ENCODE measurements around the gene SMIM1. TPM values are rescaled to one million over a fixed set of nuclear protein-coding genes. Genes with fewer than 3 reads are reported as not detected.

SMIM1 gene
- total and polyA plus RNA-seq, 9 of the 15 experiments (the other 6 are each of a cell fraction or from before 2014, with no cell fraction given): 2.3 to 125 (median 24.3) TPM

DNA sequence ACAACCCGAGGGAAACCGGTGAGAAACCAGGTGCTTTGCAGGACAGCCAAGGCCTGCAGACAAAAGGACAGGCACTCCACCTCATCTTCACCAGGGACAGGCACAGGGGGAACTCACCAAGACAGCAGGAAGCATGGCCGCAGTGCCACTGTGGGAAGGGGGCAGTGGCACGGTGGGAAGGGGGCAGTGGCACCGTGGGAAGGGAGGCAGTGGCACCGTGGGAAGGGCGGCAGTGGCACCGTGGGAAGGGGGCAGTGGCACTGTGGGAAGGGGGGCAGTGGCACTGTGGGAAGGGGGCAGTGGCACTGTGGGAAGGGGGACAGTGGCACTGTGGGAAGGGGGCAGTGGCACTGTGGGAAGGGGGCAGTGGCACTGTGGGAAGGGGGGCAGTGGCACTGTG, 52.1 kb downstream of the SMIM1 start:
- Histone ChIP-seq H3K27ac (ENCODE audit: extremely low read depth, low read depth, low read length) (no peak overlapping the region), H3K4me3 (no peak overlapping the region), H3K9ac (ENCODE audit: insufficient read depth in 1 of 2, low read depth in 2 of 2, low read length in 2 of 2) (no peak overlapping the region), H3K9me1 (ENCODE audit: control insufficient read depth, insufficient read depth, low read length) (peaks cover 7% of the 10 kb centered on the region), H4K20me1 (replicated peaks; ENCODE audit: control insufficient read depth, insufficient read depth, low read length) (no peaks in the 10 kb centered on the region), H3K4me1 (replicated peaks in 1 of 2; ENCODE audit: control insufficient read depth in 2 of 2, insufficient read depth in 2 of 2, low read length in 2 of 2) (peaks cover 7 to 22% of the 10 kb centered on the region in 2 experiments; a peak in 4 of 5 replicates), H3K27me3 (ENCODE audit: control insufficient read depth in 2 of 2, insufficient read depth in 2 of 2, low read length in 2 of 2) (no peaks in the 10 kb centered on the region), H2AFZ (ENCODE audit: low read depth, low read length) (no peak overlapping the region), H3K9me3 (replicated peaks; ENCODE audit: control insufficient read depth, insufficient read depth, low read depth, low read length) (no peaks in the 10 kb centered on the region), H3K36me3 (ENCODE audit: control insufficient read depth, insufficient read depth, low read length) (peaks cover 86% of the 10 kb centered on the region; the same call in 2 of the 3 replicates), H3K79me2 (ENCODE audit: control insufficient read depth, insufficient read depth, low read length) (no peaks in the 10 kb centered on the region), H3K4me2 (ENCODE audit: insufficient read depth, low read length) (no peak overlapping the region)
- WGBS (ENCODE audit: insufficient coverage, low coverage, missing lambda C conversion rate): 83% methylated on average over 3 of the region's 8 CpGs
- in situ Hi-C loops (cut with MboI) (no loop called here), intact Hi-C loops (cut with micrococcal nuclease) (no loop called here)
- ChIA-PET POLR2A (no interaction called here), CTCF (ENCODE audit: low intra/inter-chr PET ratio) (no interaction called here)
- no peak for ATAC-seq
- no peak for DNase-seq (ENCODE audit: extremely low read depth in 1 of 4, low spot score in 3 of 4)
- no peak for FAIRE-seq
- BruUV-seq (replicated peaks): no TSS peak
- TF ChIP-seq RHOXF2B (CRISPR knock-in tag; conservative IDR thresholded peaks at IDR 0.05) (no peak), EGR1 (conservative IDR thresholded peaks at IDR 0.05) (no peak), ZNF668 (CRISPR knock-in tag; IDR thresholded peaks at IDR 0.05) (no peak), FOXA3 (CRISPR knock-in tag; conservative IDR thresholded peaks at IDR 0.05 in 1 of 2, IDR thresholded peaks at IDR 0.05 in 1 of 2) (no peak), AFF1 (IDR thresholded peaks at IDR 0.05; ENCODE audit: low read depth in 1 of 2, partially characterized antibody in 2 of 2) (no peak), ZNF143 (CRISPR knock-in tag; IDR thresholded peaks at IDR 0.05) (no peak), CTCFL (IDR thresholded peaks at IDR 0.05; ENCODE audit: borderline replicate concordance, insufficient read depth, low read depth, low read length, poor library complexity, severe bottlenecking) (no peak), POLR2A (conservative IDR thresholded peaks at IDR 0.05) (no peak), CREB3L1 (IDR thresholded peaks at IDR 0.05; ENCODE audit: borderline replicate concordance, low read depth) (no peak), ARNT (IDR thresholded peaks at IDR 0.05) (no peak), EP400 (IDR thresholded peaks at IDR 0.05) (no peak), RUNX1 (IDR thresholded peaks at IDR 0.05; ENCODE audit: low read depth) (no peak)
- TF ChIP-seq, protein P1, sequence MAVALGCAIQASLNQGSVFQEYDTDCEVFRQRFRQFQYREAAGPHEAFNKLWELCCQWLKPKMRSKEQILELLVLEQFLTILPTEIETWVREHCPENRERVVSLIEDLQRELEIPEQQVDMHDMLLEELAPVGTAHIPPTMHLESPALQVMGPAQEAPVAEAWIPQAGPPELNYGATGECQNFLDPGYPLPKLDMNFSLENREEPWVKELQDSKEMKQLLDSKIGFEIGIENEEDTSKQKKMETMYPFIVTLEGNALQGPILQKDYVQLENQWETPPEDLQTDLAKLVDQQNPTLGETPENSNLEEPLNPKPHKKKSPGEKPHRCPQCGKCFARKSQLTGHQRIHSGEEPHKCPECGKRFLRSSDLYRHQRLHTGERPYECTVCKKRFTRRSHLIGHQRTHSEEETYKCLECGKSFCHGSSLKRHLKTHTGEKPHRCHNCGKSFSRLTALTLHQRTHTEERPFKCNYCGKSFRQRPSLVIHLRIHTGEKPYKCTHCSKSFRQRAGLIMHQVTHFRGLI (CRISPR knock-in tag; IDR thresholded peaks at IDR 0.05): no peak
- TF ChIP-seq, protein P2, sequence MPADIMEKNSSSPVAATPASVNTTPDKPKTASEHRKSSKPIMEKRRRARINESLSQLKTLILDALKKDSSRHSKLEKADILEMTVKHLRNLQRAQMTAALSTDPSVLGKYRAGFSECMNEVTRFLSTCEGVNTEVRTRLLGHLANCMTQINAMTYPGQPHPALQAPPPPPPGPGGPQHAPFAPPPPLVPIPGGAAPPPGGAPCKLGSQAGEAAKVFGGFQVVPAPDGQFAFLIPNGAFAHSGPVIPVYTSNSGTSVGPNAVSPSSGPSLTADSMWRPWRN (IDR thresholded peaks at IDR 0.05; ENCODE audit: low read depth): no peak
